Skeletal muscle tissue (tissue), 4 donors: ENCODE results near the gene AGPAT3. TPM values are rescaled to one million over a fixed set of nuclear protein-coding genes. Genes with fewer than 3 reads are reported as not detected.
"Not testable (repeated sequence)": the region's sequence is repeated elsewhere in the genome, so short reads cannot be mapped to it uniquely, and the experiment has no call there.

Experiments used
- H3K27ac ChIP-seq: one replicate; pipeline ENCODE4 v1.7.0; 2013; ENCODE audit warnings: mild to moderate bottlenecking, low read depth, low read length, inconsistent platforms
- H3K27me3 ChIP-seq, 3 donors: one replicate each; pipeline ENCODE4 v1.7.0; 2013; ENCODE audit warnings: low read length in 3 of 3; ENCODE audit not compliant: control insufficient read depth in 3 of 3, insufficient read depth in 3 of 3
- H3K36me3 ChIP-seq, 3 donors: one replicate each; pipeline ENCODE4 v1.7.0; 2013; ENCODE audit warnings: low read length in 3 of 3; ENCODE audit not compliant: control insufficient read depth in 3 of 3, insufficient read depth in 3 of 3
- H3K4me1 ChIP-seq, 3 donors: one replicate each; pipeline ENCODE4 v1.7.0; 2013; ENCODE audit warnings: low read length in 3 of 3, mild to moderate bottlenecking in 3 of 3; ENCODE audit not compliant: control insufficient read depth in 3 of 3, insufficient read depth in 3 of 3
- H3K4me3 ChIP-seq, 3 donors: one replicate each; pipeline ENCODE4 v1.7.0; 2013; ENCODE audit warnings: low read length in 3 of 3
- H3K9ac ChIP-seq, 3 donors: one replicate each; pipeline ENCODE4 v1.7.0; 2013; ENCODE audit warnings: low read length in 3 of 3, mild to moderate bottlenecking in 3 of 3, moderate library complexity in 2 of 3, low read depth in 1 of 3
- H3K9me3 ChIP-seq, 3 donors: one replicate each; pipeline ENCODE4 v1.7.0; 2013; ENCODE audit warnings: low read length in 3 of 3; ENCODE audit not compliant: control insufficient read depth in 3 of 3
- total RNA-seq: library from RNA; depleted of rRNA; stranded (reverse); fragments of >200 nt; gene quantifications from one replicate; pipeline ENCODE4 v1.2.3, GENCODE V29; 2014
- donor health status: Osteomylitis.

Gene AGPAT3
- total RNA-seq, 1 donor from 2014 or later, result 16.7 TPM

DNA sequence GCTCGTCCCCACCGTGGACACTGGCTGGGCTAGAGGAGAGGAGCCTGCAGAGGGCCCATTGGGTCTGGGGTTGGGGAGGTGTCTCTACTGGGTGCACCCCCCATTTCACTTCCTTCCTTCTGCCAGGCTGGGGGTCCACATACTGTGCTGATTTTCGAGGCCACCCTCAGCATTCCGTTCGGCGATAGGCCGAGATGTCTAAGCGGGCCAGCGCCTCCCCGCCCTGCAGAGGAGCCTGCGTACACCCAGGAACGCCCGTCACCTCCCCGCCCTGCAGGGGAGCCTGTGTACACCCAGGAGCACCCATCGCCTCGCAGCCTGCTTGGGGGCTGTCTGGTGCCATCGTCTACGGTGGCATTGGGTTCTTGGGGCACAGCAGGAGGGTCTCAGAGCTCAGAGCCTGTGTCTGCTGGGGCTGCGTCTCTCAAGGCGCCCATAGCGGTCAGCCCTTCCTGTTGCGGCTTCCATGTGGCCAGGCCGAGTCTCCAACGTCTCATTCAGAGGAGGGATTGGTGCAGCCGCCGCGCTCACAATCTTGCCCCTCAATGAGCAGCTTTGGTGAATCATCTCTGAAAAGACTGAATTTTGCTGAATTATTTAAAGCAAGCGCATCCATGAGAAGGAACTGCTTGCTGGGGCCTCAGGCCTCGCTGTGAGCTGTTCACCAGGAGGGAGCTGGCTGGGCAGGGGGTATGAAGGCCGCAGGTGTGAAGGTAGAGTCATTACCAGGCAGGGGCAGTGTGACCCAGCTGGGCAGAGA lies 30.7 kb upstream of the AGPAT3 start:
- no peak overlapping the region for H3K27ac ChIP-seq

DNA sequence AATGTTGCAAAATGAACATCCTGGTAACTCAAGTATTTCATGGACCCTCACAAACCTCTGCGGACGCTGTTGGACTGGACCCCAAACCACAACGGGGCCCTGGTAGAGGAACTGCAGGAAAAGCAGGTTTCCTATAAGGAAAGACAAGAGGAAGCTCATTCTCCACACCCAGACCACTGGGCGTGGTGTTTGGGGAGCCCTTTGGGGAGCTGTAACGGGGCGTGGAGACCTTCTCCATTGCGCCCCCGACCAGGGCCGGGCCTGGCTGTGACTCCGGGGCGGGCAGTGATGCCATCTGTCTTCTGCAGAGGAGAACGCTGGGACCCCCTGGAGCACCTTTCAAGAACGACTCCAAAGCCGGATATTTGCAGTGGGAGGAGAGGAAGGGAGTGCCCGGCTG lies 30.0 kb upstream of the AGPAT3 start:
- no peaks in the 10 kb centered on the region for H3K36me3 ChIP-seq

More for the DNA sequence above, 30.7 kb upstream of the AGPAT3 start:
- no peak overlapping the region for H3K9ac ChIP-seq
- no peaks in the 10 kb centered on the region for H3K36me3 ChIP-seq
- H3K4me1 ChIP-seq, result no peaks in the 10 kb centered on the region
- no peak overlapping the region for H3K4me3 ChIP-seq
- H3K9me3 ChIP-seq, result no peaks in the 10 kb centered on the region
- H3K27me3 ChIP-seq, result peaks cover 23 to 27% (median 27%) of the 10 kb centered on the region in 3 donors

DNA sequence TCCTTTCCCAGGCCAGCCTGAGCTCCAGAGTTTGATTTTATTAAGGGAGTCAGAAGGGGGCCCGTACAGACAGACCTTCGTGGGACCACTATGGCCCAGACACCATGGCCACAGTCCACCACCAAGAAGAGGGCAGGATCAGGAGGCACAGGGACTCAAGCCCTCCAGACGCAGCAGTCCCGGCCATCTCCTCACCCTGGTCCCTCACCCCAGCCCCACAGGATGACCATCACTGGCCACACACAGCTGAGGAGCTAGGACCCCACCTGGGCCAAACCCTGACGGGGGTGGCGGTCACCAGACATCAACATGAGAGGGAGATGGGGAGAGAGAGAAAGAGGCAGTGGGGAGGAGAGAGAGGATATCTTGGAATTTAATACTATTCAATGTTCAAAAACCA lies 29.2 kb upstream of the AGPAT3 start:
- H3K9ac ChIP-seq, result no peak overlapping the region
- H3K4me1 ChIP-seq, result no peaks in the 10 kb centered on the region
- H3K27ac ChIP-seq, result no peak overlapping the region
- H3K36me3 ChIP-seq, result no peaks in the 10 kb centered on the region
- H3K27me3 ChIP-seq, result peaks cover 11 to 16% (median 15%) of the 10 kb centered on the region in 3 donors
- no peak overlapping the region for H3K4me3 ChIP-seq
- H3K9me3 ChIP-seq, result no peaks in the 10 kb centered on the region

More for the DNA sequence above, 30.0 kb upstream of the AGPAT3 start:
- H3K4me1 ChIP-seq, result no peaks in the 10 kb centered on the region
- no peaks in the 10 kb centered on the region for H3K9me3 ChIP-seq
- H3K4me3 ChIP-seq, result no peak overlapping the region
- H3K27ac ChIP-seq, result no peak overlapping the region
- H3K9ac ChIP-seq, result no peak overlapping the region
- H3K27me3 ChIP-seq, result peaks cover 16 to 22% (median 21%) of the 10 kb centered on the region in 3 donors

DNA sequence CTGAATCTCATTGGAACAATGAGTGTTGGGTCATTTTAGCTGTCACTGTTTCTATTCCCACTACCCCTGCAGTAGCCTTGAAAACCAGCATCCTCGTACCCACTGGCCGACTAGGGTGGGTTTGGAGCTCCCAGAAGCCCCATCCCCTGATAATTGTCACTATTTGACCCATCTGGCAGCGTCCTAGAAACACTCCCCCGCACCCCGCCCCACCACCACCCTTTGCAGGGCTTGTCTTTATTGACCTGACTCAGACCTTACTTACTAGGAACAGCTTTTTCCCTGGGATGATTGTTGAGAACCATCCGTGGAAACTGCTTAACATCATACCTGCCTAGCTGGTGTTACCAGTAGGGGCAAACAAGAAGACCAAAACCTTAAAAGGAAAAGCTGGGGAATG lies 28.4 kb upstream of the AGPAT3 start:
- no peak overlapping the region for H3K27ac ChIP-seq
- no peaks in the 10 kb centered on the region for H3K36me3 ChIP-seq
- peaks cover 10 to 11% (median 11%) of the 10 kb centered on the region in 3 donors for H3K27me3 ChIP-seq
- H3K4me3 ChIP-seq, result no peak overlapping the region
- H3K9ac ChIP-seq, result no peak overlapping the region
- H3K4me1 ChIP-seq, result no peaks in the 10 kb centered on the region
- H3K9me3 ChIP-seq, result no peaks in the 10 kb centered on the region

GRCh38 chr21:43840259-43840658 lies 24.8 kb upstream of the AGPAT3 start:
- Histone ChIP-seq H3K9me3 (no peaks in the 10 kb centered on the region), H3K9ac (no peak overlapping the region), H3K27ac (no peak overlapping the region), H3K27me3 (no peaks in the 10 kb centered on the region), H3K4me1 (no peaks in the 10 kb centered on the region), H3K36me3 (no peaks in the 10 kb centered on the region), H3K4me3 (no peak overlapping the region)

- H3K4me3 ChIP-seq, result no peak overlapping the region
- H3K9me3 ChIP-seq, result no peaks in the 10 kb centered on the region
- H3K9ac ChIP-seq, result no peak overlapping the region
- no peak overlapping the region for H3K27ac ChIP-seq
- no peaks in the 10 kb centered on the region for H3K27me3 ChIP-seq
- H3K36me3 ChIP-seq, result no peaks in the 10 kb centered on the region
- H3K4me1 ChIP-seq, result no peaks in the 10 kb centered on the region
Measured at GRCh38 chr21:43842742-43843141, 22.3 kb upstream of the AGPAT3 start.

- not testable (repeated sequence) for H3K4me1 ChIP-seq, H3K27me3 ChIP-seq, H3K4me3 ChIP-seq, H3K36me3 ChIP-seq, H3K27ac ChIP-seq, H3K9me3 ChIP-seq, H3K9ac ChIP-seq
Measured at GRCh38 chr21:43844906-43845305, 20.1 kb upstream of the AGPAT3 start.

DNA sequence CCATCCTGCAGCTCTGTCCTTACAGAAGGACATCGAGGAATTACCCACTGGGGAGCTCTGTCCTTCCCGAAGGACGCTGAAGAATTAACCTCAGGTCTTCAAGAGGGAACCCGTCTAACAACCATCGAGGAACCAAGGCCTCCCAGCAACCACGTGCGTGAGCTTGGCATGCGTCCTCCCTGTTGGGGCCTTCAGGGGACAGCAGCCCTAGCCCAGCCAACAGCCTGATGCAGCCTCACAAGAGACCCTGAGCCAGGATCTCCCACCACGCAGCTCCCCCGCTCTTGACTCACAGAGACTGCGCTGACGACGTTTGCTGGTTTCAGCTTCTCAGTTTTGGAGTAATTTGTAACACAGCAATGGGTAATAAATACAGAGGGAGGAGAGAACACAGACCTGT lies 19.6 kb upstream of the AGPAT3 start:
- Histone ChIP-seq H3K4me1 (no peaks in the 10 kb centered on the region), H3K36me3 (no peaks in the 10 kb centered on the region), H3K9ac (no peak overlapping the region), H3K9me3 (no peaks in the 10 kb centered on the region), H3K27me3 (no peaks in the 10 kb centered on the region), H3K27ac (no peak overlapping the region), H3K4me3 (no peak overlapping the region)

GRCh38 chr21:43846430-43846829 lies 18.6 kb upstream of the AGPAT3 start:
- Histone ChIP-seq H3K36me3 (no peaks in the 10 kb centered on the region), H3K27ac (no peak overlapping the region), H3K4me3 (no peak overlapping the region), H3K9ac (no peak overlapping the region), H3K27me3 (no peaks in the 10 kb centered on the region), H3K4me1 (no peaks in the 10 kb centered on the region), H3K9me3 (no peaks in the 10 kb centered on the region)

DNA sequence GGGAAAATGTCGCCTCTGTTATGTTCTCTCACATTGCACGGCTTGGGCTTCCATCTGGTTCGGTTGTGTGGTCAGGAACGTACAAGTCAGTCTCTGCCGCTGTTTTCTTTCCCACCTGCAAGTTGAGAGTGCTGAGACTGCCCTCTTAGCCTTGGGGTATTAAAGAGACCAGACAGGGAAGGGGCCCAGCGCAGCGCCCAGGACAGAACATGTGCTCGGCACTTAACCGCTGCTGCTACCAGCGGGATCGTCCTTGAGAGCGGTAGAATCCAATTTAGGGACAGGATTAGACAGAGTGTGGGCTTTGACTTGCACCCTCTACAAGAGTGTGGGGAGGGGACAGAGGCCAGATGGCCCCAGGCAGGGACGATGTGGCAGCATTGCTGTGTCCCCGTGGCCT lies 17.7 kb upstream of the AGPAT3 start:
- no peaks in the 10 kb centered on the region for H3K36me3 ChIP-seq
- H3K9ac ChIP-seq, result no peak overlapping the region
- H3K4me3 ChIP-seq, result no peak overlapping the region
- H3K27me3 ChIP-seq, result no peaks in the 10 kb centered on the region
- H3K9me3 ChIP-seq, result no peaks in the 10 kb centered on the region
- H3K27ac ChIP-seq, result no peak overlapping the region
- no peaks in the 10 kb centered on the region for H3K4me1 ChIP-seq
